ENCODE measurements around the gene HJV. TPM values are rescaled to one million over a fixed set of nuclear protein-coding genes. Genes with fewer than 3 reads are reported as not detected.

Gene HJV
- total RNA-seq, 1 donor from 2014 or later = not detected

GRCh38 chr1:146020058-146021049 lies 1.2 kb downstream of the HJV start:
- Histone ChIP-seq H3K27ac (ENCODE audit: low read depth, low read length) (no peak overlapping the region), H3K36me3 (ENCODE audit: insufficient read depth, low read length) (no peaks in the 10 kb centered on the region), H3K79me2 (ENCODE audit: insufficient read depth, low read length) (no peaks in the 10 kb centered on the region), H3K27me3 (ENCODE audit: insufficient read depth, low read length) (peaks cover 24% of the 10 kb centered on the region), H3K4me2 (ENCODE audit: low read length) (no peak overlapping the region), H3K4me1 (ENCODE audit: insufficient read depth, low read length) (no peaks in the 10 kb centered on the region), H4K20me1 (ENCODE audit: insufficient read depth, low read length) (no peaks in the 10 kb centered on the region), H2AFZ (ENCODE audit: low read depth, low read length) (no peak overlapping the region), H3K9ac (ENCODE audit: low read length) (no peak overlapping the region), H3K9me3 (ENCODE audit: insufficient read depth, low read depth, low read length) (no peaks in the 10 kb centered on the region), H3K4me3 (ENCODE audit: insufficient read depth, low read depth, low read length) (no peak overlapping the region)
- peaks cover 6% of the 10 kb centered on the region for H3K9me3 Mint-ChIP-seq (ENCODE audit: unreplicated experiment)
- peaks cover 6% of the 10 kb centered on the region for H3K4me1 Mint-ChIP-seq (ENCODE audit: low read depth, unreplicated experiment)
- peaks cover 3% of the 10 kb centered on the region for H3K36me3 Mint-ChIP-seq (ENCODE audit: low read depth, unreplicated experiment)
- H3K27me3 Mint-ChIP-seq (ENCODE audit: low read depth, unreplicated experiment) = peaks cover 34% of the 10 kb centered on the region
- FAIRE-seq (no peak), DNase-seq (ENCODE audit: low read depth) (no peak)
- H3K4me3 Mint-ChIP-seq (ENCODE audit: unreplicated experiment) = no peak overlapping the region
- no peak for TF ChIP-seq CTCF (IDR thresholded peaks at IDR 0.05; ENCODE audit: insufficient read depth, low read depth, low read length)
- TF ChIP-seq EZH2 (IDR thresholded peaks at IDR 0.05; ENCODE audit: insufficient read depth, low read length) = no peak
- no peak overlapping the region for H3K27ac Mint-ChIP-seq (ENCODE audit: unreplicated experiment)

- peaks cover 24% of the 10 kb centered on the region for H3K27me3 ChIP-seq (ENCODE audit: insufficient read depth, low read length)
- peaks cover 6% of the 10 kb centered on the region for H3K4me1 Mint-ChIP-seq (ENCODE audit: low read depth, unreplicated experiment)
- no peak overlapping the region for H3K9ac ChIP-seq (ENCODE audit: low read length)
- no peak for DNase-seq (ENCODE audit: low read depth)
- peaks cover 3% of the 10 kb centered on the region for H3K36me3 Mint-ChIP-seq (ENCODE audit: low read depth, unreplicated experiment)
- no peak for FAIRE-seq
- no peaks in the 10 kb centered on the region for H3K36me3 ChIP-seq (ENCODE audit: insufficient read depth, low read length)
- H4K20me1 ChIP-seq (ENCODE audit: insufficient read depth, low read length) = no peaks in the 10 kb centered on the region
- no peak overlapping the region for H3K27ac ChIP-seq (ENCODE audit: low read depth, low read length)
- H3K4me1 ChIP-seq (ENCODE audit: insufficient read depth, low read length) = no peaks in the 10 kb centered on the region
- no peak overlapping the region for H2AFZ ChIP-seq (ENCODE audit: low read depth, low read length)
- H3K27ac Mint-ChIP-seq (ENCODE audit: unreplicated experiment) = no peak overlapping the region
- peak overlapping the region; percentile 60 for H3K4me2 ChIP-seq (ENCODE audit: low read length)
- H3K9me3 ChIP-seq (ENCODE audit: insufficient read depth, low read depth, low read length) = no peaks in the 10 kb centered on the region
- no peak overlapping the region for H3K4me3 ChIP-seq (ENCODE audit: insufficient read depth, low read depth, low read length)
- H3K27me3 Mint-ChIP-seq (ENCODE audit: low read depth, unreplicated experiment) = peaks cover 34% of the 10 kb centered on the region
- H3K9me3 Mint-ChIP-seq (ENCODE audit: unreplicated experiment) = peaks cover 6% of the 10 kb centered on the region
- no peaks in the 10 kb centered on the region for H3K79me2 ChIP-seq (ENCODE audit: insufficient read depth, low read length)
- H3K4me3 Mint-ChIP-seq (ENCODE audit: unreplicated experiment) = no peak overlapping the region
- no peak for TF ChIP-seq CTCF (IDR thresholded peaks at IDR 0.05; ENCODE audit: insufficient read depth, low read depth, low read length)
These were observed 2.1 kb downstream of the HJV start for GRCh38 chr1:146019231-146020057.

Measured in astrocyte (in vitro differentiated cells and primary cell).